Aorta (tissue), 5 donors: ENCODE measurements around the gene ERBB4. TPM values are rescaled to one million over a fixed set of nuclear protein-coding genes. Genes with fewer than 3 reads are reported as not detected.

Experiments
- ATAC-seq: fragments of 200-7000 bp; cut with Tn5 transposase; one replicate; pipeline ENCODE4 v1.9.1; 2022; ENCODE audit warnings: moderate library complexity; ENCODE audit not compliant: low FRiP score
- DNase-seq, 2 donors: peaks; one replicate each; pipeline ENCODE4 v3.0.0-alpha.2; 2020
- H3K27ac ChIP-seq, 2 donors: one replicate each; pipeline ENCODE4 v1.5.1; 2013; ENCODE audit warnings: low read length in 2 of 2, mild to moderate bottlenecking in 2 of 2, moderate library complexity in 2 of 2, control low read depth in 1 of 2, inconsistent platforms in 1 of 2, low read depth in 1 of 2
- H3K27me3 ChIP-seq, 2 donors: one replicate each; pipeline ENCODE4 v1.6.1; 2013; ENCODE audit warnings: control low read depth in 1 of 2, low read length in 1 of 2, mild to moderate bottlenecking in 1 of 2, moderate library complexity in 1 of 2; ENCODE audit not compliant: insufficient read depth in 2 of 2, control insufficient read depth in 1 of 2
- H3K36me3 ChIP-seq, 2 donors: one replicate each; pipeline ENCODE4 v1.6.1; 2013; ENCODE audit warnings: control low read depth in 1 of 2, low read length in 1 of 2, mild to moderate bottlenecking in 1 of 2; ENCODE audit not compliant: insufficient read depth in 2 of 2, control insufficient read depth in 1 of 2
- H3K4me1 ChIP-seq, 2 donors: one replicate each; pipeline ENCODE4 v1.6.1; 2013; ENCODE audit warnings: low read length in 2 of 2, control low read depth in 1 of 2, mild to moderate bottlenecking in 1 of 2, moderate library complexity in 1 of 2; ENCODE audit not compliant: insufficient read depth in 2 of 2, control insufficient read depth in 1 of 2
- H3K4me3 ChIP-seq, 2 donors: one replicate each; pipeline ENCODE4 v1.5.1; 2013; ENCODE audit warnings: low read length in 2 of 2, control low read depth in 1 of 2, mild to moderate bottlenecking in 1 of 2
- H3K9me3 ChIP-seq: one replicate; pipeline ENCODE4 v1.6.1; 2013; ENCODE audit warnings: mild to moderate bottlenecking, low read length; ENCODE audit not compliant: control insufficient read depth
- WGBS, 2 donors: extraction: QIAGEN DNeasy Blood & Tissue Kit; methylation state at CpG; one replicate each; pipeline ENCODE4 v1.1.7; 2013; 5-methylcytosine and 5-hydroxymethylcytosine counted together
- intact Hi-C, 2 donors: fragments of 100-400 bp; cut with DNase I; formaldehyde crosslinking; loops; one replicate each; pipeline versions ENCODE4 v1.14.2 to v1.15.0; 2022
- polyA plus RNA-seq, 2 donors: library from polyadenylated mRNA; stranded (reverse); fragments of 200-250 nt; gene quantifications; one replicate each; pipeline ENCODE4 v1.2.3, GENCODE V29; 2013
- total RNA-seq, 2 donors: library from RNA; stranded (reverse); fragmentation: NEBNext Ultra II Directional; extraction: Animal tissue kit (Norgen Biotek cat#: 25700); gene quantifications; one replicate each; pipeline ENCODE4 v1.2.1, GENCODE V29; 2021
- donor health status: healthy with polysubstance abuse.
- donor health status: Bipolar disorder and iron deficiency.
- donor health status: DM: no; HTN: no; CAD: no.
- donor health status: DM: no; HTN: no; CAD: no.
- donor health status: DM: yes; HTN: yes; CAD: no.

The ERBB4 gene
- total and polyA plus RNA-seq, 4 donors, result 1.3 to 42.0 (median 15.0) TPM

GRCh38 chr2:212384027-212384426 lies 154.6 kb downstream of the ERBB4 start:
- Histone ChIP-seq H3K36me3 (no peaks in the 10 kb centered on the region), H3K27ac (no peak overlapping the region), H3K9me3 (no peaks in the 10 kb centered on the region), H3K4me3 (no peak overlapping the region), H3K4me1 (peaks cover 2 to 5% of the 10 kb centered on the region in 2 donors), H3K27me3 (no peaks in the 10 kb centered on the region)
- no peak for ATAC-seq
- intact Hi-C loops, result loop anchor here in 1 of 2 donors (10.0 kb wide), 1 partner anchor 151 kb away; the partner anchor contains the start of gene ERBB4
- WGBS, 2 donors, result 21 to 31% methylated on average over 2 of the region's 2 CpGs
- no peak for DNase-seq

GRCh38 chr2:212381428-212382102 lies 157.0 kb downstream of the ERBB4 start:
- intact Hi-C loops, result loop anchor here in 1 of 2 donors (10.0 kb wide), 1 partner anchor 153 kb away; the partner anchor contains the start of gene ERBB4
- H3K27me3 ChIP-seq, result no peaks in the 10 kb centered on the region
- H3K4me1 ChIP-seq, result peaks cover 0 to 2% of the 10 kb centered on the region in 2 donors
- H3K27ac ChIP-seq, result no peak overlapping the region
- DNase-seq, result no peak
- H3K4me3 ChIP-seq, result no peak overlapping the region
- no peaks in the 10 kb centered on the region for H3K36me3 ChIP-seq
- WGBS, 2 donors, result 68 to 74% methylated on average over 1 of the region's 1 CpG
- H3K9me3 ChIP-seq, result no peaks in the 10 kb centered on the region
- no peak for ATAC-seq

GRCh38 chr2:212379103-212379502 lies 159.5 kb downstream of the ERBB4 start:
- no peak for DNase-seq
- Histone ChIP-seq H3K36me3 (no peaks in the 10 kb centered on the region), H3K27me3 (no peaks in the 10 kb centered on the region), H3K4me1 (no peaks in the 10 kb centered on the region), H3K27ac (no peak overlapping the region), H3K4me3 (no peak overlapping the region), H3K9me3 (no peaks in the 10 kb centered on the region)
- intact Hi-C loops, result no loop called here
- no peak for ATAC-seq
- 19 to 32% methylated on average over 3 of the region's 3 CpGs for WGBS, 2 donors

- no peaks in the 10 kb centered on the region for H3K27me3 ChIP-seq
- WGBS, 2 donors, result 84 to 86% methylated on average over 1 of the region's 1 CpG
Observed at GRCh38 chr2:212367431-212367830, 171.2 kb downstream of the ERBB4 start.

GRCh38 chr2:212364112-212364985 lies 174.3 kb downstream of the ERBB4 start:
- intact Hi-C loops, result no loop called here
- no peaks in the 10 kb centered on the region for H3K27me3 ChIP-seq
- H3K4me1 ChIP-seq, result peaks cover 0 to 3% of the 10 kb centered on the region in 2 donors
- H3K9me3 ChIP-seq, result no peaks in the 10 kb centered on the region
- H3K36me3 ChIP-seq, result no peaks in the 10 kb centered on the region
- no peak for ATAC-seq
- no peak overlapping the region for H3K4me3 ChIP-seq
- 27 to 30% methylated on average over 3 of the region's 3 CpGs for WGBS, 2 donors
- no peak for DNase-seq
- H3K27ac ChIP-seq, result no peak overlapping the region

More at GRCh38 chr2:212367431-212367830, 171.2 kb downstream of the ERBB4 start:
- intact Hi-C loops, result no loop called here
- no peaks in the 10 kb centered on the region for H3K9me3 ChIP-seq
- DNase-seq (no peak), ATAC-seq (no peak)
- no peak overlapping the region for H3K4me3 ChIP-seq
- peaks cover 0 to 1% of the 10 kb centered on the region in 2 donors for H3K4me1 ChIP-seq
- H3K36me3 ChIP-seq, result no peaks in the 10 kb centered on the region
- no peak overlapping the region for H3K27ac ChIP-seq

- H3K4me1 ChIP-seq, result peaks cover 0 to 5% of the 10 kb centered on the region in 2 donors
- H3K36me3 ChIP-seq, result no peaks in the 10 kb centered on the region
- H3K4me3 ChIP-seq, result no peak overlapping the region
- ATAC-seq (no peak), DNase-seq (no peak)
- H3K27ac ChIP-seq, result no peak overlapping the region
- intact Hi-C loops, result no loop called here
- no peaks in the 10 kb centered on the region for H3K27me3 ChIP-seq
- 24 to 49% methylated on average over 1 of the region's 1 CpG for WGBS, 2 donors
- H3K9me3 ChIP-seq, result no peaks in the 10 kb centered on the region
Observed at GRCh38 chr2:212361174-212361756, 177.3 kb downstream of the ERBB4 start.

GRCh38 chr2:212360068-212360460 lies 178.5 kb downstream of the ERBB4 start:
- DNase-seq (no peak), ATAC-seq (no peak)
- Histone ChIP-seq H3K27me3 (no peaks in the 10 kb centered on the region), H3K4me1 (peaks cover 0 to 5% of the 10 kb centered on the region in 2 donors), H3K9me3 (no peaks in the 10 kb centered on the region), H3K4me3 (peak overlapping the region in 1 of 2 donors; percentile 64), H3K36me3 (no peaks in the 10 kb centered on the region), H3K27ac (peak overlapping the region in 1 of 2 donors; percentile 67)
- intact Hi-C loops, result no loop called here

GRCh38 chr2:212359425-212360067 lies 179.1 kb downstream of the ERBB4 start:
- H3K4me3 ChIP-seq, result peak overlapping the region in 1 of 2 donors; percentile 64
- intact Hi-C loops, result no loop called here
- DNase-seq (no peak), ATAC-seq (no peak)
- WGBS, 2 donors, result 20 to 29% methylated on average over 3 of the region's 3 CpGs
- H3K27me3 ChIP-seq, result no peaks in the 10 kb centered on the region
- H3K27ac ChIP-seq, result no peak overlapping the region
- peaks cover 0 to 4% of the 10 kb centered on the region in 2 donors for H3K4me1 ChIP-seq
- H3K9me3 ChIP-seq, result no peaks in the 10 kb centered on the region
- no peaks in the 10 kb centered on the region for H3K36me3 ChIP-seq
